Epidermal melanocyte (primary cell): ENCODE measurements around the gene BNIP5.

Source experiments
- DNase-seq: peaks from one replicate; pipeline ENCODE4 v3.0.0; 2011; ENCODE audit warnings: low spot score; ENCODE audit not compliant: insufficient read length

The BNIP5 gene

DNA sequence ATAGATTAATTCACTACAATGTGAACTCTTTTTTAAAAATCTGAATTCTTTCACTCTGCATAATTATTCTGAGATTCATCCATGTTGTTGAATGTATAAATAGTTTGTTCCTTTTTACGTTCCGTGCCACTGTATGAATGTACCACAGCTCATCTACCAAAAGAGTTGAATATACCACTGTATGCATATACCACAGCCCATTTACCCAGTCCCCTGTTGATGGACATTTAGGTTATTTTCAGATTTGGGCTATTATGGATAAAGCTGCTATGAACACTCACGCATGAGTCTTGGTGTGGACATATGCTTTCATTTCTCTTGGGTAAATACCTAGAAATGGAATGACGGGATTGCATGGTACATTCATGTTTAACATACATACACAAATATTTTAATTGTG, 38.7 kb downstream of the BNIP5 start:
- no peak for DNase-seq

DNA sequence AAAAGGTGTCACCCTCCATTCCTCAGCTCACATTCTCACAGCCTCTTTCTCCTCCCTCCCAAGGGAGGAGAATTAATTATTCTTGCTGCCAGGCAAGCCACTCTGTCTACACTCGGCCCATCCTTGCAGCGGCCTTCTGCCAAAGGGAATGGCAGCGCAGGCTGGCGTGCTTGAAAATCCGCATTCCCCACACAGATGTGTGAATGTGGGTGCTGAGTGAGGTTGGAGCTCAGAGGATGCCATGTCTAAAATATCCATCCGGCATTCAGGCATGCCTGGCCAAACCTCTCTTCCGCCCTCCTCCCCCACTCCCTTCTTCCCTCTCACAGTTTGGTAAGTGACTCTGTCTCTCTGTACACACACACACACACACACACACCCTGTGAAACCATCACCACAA, 39.2 kb downstream of the BNIP5 start:
- no peak for DNase-seq

- no peak for DNase-seq
Observed at GRCh38 chr6:36297051-36297450, 39.6 kb downstream of the BNIP5 start.

- no peak for DNase-seq
Observed at GRCh38 chr6:36296240-36296639, 40.4 kb downstream of the BNIP5 start.

GRCh38 chr6:36292170-36292569, 44.5 kb downstream of the BNIP5 start:
- DNase-seq, result no peak

DNA sequence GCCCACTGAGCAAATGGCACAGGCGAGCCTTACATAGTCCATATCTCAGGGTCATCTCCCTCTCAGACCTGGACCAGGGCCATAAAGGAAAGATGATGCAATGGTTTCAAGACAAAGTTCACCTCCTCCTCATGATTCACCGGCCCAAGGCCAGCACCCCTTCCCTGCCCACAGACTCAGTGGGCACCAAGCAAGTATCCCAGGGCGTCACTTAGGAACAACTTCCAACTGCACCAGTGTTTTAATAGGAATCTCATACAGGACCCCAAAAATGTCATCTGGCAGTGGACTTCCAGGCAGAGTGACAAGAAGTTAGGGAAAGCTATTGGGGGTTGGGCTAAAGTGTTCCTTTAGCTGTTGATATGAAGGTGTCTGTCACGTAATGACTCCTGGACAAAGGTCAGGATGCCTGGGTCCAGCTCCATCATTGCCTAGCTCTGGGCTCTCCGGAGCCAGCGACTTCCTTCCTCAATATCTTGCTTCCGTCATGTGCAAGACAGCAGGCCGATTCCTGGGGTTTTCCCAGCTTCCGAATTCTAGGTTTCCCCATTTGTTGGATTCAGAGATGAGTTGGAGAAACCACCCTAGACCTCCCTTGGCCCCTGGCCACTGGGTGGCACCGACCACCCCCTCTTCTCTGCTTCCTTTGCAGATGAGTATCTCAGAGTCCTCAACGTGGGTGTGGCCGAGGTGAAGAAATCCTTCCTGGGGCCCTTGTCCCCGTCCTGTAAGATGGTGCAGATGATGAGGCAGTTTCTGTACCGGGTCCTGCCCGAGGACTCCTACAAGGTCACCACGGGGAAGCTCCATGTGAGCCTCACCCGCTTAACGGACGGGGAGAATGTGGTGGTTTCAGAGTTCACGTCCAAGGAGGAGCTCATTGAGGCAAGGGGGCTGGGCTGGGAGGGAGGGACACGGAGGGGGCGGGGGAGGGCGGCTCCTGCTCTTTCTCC, 45.7 kb downstream of the BNIP5 start:
- DNase-seq, result no peak

DNA sequence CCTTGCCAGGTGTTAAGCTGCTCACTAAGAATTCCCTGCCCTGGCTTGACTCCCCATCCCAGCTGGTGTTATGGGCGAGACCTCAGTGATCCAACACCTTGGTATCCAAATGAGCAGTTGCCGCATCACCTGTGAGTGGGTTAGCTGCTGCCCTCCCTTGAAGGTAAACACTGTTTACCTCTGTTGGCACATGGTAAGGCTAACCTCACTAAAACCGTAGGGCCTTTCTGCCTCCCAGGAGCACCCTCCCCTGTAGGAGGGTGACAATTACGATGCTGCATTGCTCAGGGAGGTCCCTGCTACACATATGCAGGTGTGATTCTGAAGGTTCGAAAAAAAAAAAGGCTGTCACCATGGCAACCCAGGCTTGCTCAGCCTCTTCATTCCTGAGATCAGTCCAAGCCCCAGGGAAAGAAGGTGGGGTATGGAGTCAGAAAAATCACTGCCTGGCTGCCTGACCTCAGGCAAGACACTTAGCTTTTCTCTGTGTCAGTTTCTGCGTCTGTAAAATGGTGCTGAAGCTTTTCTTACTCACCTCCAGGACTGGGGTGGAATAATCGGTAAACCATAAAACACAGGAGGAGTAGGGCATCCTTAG, 47.3 kb downstream of the BNIP5 start:
- DNase-seq, result no peak

DNA sequence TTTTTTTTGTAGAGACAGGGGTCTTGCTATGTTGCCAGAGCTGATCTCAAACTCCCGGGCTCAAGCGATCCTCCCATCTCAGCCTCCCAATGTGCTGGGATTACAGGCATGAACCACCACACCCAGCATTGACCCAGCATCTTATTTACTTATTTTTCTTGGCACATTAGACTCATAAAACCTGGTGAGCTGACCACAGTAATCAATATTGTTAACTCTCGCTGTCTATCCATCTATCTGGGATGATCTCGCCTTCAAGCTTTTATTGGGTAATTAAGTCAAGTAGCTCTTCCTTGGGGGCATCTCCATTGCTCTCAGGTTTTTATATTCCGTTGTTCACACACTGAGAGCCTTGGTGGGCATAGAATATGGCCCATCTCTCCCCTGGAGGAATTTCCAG, 49.8 kb downstream of the BNIP5 start:
- no peak for DNase-seq

DNA sequence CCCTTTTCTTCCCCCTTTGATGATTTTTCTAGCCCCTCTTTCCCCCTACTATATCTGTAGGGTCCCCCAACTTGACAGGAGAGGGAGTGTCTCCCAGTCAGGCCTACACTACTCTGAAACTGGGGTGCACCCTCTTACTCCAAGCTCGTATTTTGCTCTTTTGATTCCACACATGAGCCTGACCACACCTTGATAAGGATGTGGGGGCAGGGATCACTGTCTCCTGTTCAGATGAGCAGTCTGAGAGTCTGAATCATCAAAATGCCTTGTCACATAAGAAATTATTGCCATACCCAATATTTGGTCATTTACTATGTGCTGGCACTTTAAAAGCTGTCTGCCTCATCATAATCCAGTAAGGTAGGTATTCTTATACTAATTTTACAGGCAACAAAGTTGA, 50.9 kb downstream of the BNIP5 start:
- no peak for DNase-seq

GRCh38 chr6:36285187-36285671, 51.5 kb downstream of the BNIP5 start:
- DNase-seq, result no peak

- DNase-seq, result no peak
Observed at GRCh38 chr6:36284359-36284758, 52.3 kb downstream of the BNIP5 start.

- no peak for DNase-seq
Observed at GRCh38 chr6:36283608-36284007, 53.1 kb downstream of the BNIP5 start.

GRCh38 chr6:36280983-36281382, 55.7 kb downstream of the BNIP5 start:
- DNase-seq, result no peak

DNA sequence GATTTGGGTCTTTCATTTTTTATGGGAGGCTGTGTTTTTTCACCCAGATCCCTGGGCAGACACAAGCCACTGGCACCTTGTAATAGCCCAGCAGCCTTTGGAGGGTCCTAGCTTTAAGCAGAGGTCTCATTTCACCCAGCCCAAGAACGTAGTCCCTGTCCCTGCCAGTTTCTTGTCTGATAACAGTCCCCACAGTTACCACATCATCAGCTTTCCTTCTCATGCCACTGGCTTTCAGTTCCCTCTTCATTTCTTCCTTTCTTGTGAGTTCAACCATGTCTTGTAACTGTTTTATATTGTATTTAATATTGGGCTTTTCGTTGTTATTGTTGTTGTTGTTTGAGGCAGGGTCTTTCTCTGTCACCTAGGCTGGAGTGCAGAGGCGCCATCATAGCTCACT, 56.2 kb downstream of the BNIP5 start:
- DNase-seq, result no peak

DNA sequence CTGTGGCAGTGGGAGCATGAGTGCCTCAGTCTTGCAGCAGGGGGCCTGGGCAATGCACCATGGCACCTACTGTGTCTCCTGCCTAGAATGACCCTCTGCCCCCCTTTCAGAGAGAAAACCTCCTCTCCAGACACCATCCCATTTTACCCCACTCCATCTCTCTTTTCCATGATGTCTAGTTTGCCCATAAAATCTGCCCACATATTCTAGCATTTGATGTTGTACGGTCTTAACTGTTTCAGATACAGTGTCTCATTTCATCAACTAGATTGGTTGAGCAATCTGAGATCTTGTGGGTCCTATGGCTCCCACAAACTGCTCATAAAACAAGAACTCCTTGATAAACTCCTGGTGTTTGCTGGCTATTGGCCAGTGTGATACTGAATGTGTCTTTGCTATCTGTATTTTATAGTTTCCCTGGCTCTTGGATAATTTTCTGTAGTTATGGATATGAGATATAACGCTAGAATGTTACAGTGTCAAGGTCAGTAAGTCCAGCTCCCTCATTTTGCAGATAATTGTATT, 58.7 kb downstream of the BNIP5 start:
- no peak for DNase-seq

- DNase-seq, result no peak
Observed at GRCh38 chr6:36276581-36277536, 59.8 kb downstream of the BNIP5 start.

- no peak for DNase-seq
Observed at GRCh38 chr6:36273802-36274514, 62.7 kb downstream of the BNIP5 start.

DNA sequence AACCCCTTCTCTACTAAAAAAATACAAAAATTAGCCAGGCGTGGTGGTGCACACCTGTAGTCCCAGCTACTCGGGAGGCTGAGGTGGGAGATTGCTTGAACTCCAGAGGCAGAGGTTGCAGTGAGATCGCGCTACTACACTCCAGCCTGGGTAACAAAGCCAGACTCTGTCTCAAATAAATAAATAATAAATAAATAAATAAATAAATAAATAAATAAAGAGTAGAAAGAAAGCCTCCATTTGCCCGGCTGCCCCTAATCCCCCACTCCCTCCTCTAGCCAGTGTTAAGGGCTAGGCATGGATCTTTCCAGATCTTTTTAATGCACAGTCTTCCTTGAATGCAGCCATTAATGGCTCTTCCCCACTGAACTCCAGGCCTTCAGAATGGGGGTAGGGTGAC, 63.6 kb downstream of the BNIP5 start:
- no peak for DNase-seq

DNA sequence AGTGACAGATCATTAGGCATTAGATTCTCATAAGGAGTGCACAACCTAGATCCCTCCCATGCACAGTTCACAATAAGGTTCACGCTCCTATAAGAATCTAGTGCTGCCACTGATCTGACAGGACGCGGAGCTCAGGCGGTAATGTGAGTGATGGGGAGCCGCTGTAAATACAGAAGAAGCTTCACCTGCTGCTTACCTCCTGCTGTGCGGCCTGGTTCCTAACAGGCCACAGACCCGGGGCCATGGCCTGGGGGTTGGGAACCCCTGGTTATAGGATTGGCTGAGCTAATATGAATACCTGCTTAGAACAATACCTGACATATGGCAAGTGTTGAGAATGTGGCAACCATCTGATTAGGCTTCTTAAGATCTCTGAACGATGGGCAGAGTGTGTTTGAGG, 64.5 kb downstream of the BNIP5 start:
- no peak for DNase-seq

DNA sequence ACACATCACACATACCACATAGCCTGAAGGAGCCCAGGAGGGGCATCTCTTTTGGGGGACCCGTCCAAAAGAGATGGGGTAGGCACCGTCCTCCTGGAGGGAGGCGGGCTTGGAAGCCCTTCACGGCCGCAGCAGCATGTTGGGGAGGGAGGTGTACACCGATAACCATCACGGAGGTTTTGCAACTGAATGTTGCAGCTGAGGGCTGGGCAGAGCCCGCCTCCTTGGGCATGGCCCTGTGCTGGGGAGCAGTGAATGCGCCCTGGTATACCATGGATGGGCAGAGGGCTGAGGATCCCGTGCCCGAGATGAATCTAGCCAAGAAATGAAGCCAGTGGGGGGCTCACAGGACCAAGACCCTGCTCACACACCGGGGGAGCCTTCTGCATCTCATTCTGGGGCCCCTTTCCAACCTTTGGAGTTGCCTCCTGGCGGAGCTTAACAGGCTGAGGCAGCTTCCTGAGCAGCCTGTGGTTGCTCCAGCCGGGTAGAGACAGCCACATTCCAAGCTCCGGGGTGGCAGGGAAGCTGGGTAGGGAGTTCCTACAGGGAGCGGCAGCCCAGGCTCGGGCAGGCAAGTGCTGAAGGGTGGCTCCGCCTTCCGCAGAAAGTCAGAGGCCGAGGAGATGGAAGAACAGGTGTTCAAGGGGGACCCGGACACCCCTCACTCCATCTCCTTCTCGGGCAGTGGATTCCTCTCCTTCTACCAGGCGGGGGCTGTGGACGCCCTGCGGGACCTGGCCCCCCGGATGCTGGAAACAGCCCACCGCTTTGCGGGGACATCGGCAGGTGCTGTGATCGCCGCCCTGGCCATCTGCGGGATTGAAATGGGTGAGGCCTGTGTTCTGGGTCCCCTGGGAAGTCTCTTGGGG, 66.6 kb downstream of the BNIP5 start, which contains the start of gene PNPLA1:
Gene PNPLA1 (plus strand): TSS at position 227 of the 872 bp plus-strand sequence. CDS start 400 bp downstream, at position 627.
- DNase-seq, result no peak
